Fibroblast of skin of back (primary cell): ENCODE measurements around the gene EDEM3.
"Not testable (repeated sequence)": the region's sequence is repeated elsewhere in the genome, so short reads cannot be mapped to it uniquely, and the experiment has no call there.

Experiments
- DNase-seq: peaks from one replicate; pipeline ENCODE4 v3.0.0-alpha.2; 2013

The EDEM3 gene

DNA sequence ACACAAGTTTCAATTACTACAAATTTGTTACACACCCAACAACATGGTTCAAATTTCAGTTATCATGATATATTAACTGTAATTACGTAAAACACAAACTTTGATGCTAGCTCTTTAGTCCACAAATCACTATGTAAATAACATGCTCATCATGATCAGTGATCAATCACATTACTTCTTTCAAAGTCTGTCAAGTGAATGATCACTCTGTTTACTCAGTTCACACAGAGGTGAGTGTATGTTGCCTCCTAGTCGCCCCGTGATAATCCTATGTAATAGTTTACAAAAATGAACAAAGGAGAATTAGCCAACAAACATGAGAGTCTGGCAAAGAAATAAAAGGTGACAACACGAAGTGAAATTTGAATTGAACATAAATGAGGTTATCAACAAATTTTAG, 14.3 kb downstream of the EDEM3 start:
- DNase-seq, result no peak

DNA sequence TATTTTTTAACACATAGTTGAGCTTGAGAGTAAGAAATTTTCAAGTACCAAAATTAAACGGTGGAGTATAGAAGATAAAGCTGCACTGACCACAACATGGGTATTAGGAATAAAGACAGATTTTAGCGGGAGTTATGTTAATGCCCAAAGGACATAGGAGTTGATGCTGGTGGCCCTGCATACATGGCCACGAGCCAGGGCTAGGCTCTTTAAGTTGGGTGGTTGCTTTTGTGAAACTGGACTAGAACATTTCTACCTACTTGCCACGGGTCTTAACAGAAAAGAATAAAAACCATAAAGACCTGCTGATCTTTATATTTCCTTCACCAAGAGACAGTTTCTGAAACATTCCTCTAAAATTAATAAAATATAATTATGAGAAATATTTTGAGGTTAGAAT, 14.9 kb downstream of the EDEM3 start:
- no peak for DNase-seq

DNA sequence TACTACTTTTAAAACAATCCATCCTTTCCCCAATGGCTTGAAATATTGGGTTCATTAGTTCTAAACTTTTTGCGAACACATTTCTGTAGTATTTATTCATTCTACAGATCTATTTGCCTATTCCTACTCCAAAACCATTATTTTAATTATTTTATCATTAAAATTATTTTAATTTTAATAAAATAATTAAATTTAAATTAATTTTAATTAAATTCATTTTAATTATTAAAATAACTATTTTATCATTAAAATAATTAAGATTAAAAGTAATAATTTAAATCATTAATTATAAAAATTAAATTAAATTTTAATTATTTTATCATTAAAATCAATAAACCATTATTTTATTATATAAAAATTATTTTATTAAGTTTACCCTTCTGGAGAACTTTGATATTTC, 15.6 kb downstream of the EDEM3 start:
- DNase-seq, result no peak

DNA sequence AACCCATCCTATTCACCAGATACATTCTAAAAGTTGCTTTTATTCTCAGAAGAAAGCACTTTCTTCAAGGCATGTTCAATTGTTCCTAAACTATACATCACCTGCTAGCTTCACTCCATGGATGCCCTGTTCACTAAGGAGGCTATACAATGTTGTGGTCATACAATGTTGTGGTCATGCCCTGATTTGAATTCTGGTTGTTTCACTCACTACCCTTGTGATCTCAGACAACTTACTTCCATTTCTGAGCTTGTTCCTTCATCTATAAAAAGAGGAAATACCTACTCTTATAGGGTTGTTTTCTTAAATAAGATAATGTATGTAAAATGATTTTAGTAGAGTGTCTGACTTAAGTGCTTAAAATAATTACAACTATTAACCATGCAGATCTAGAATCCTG, 19.7 kb downstream of the EDEM3 start:
- DNase-seq, result no peak

DNA sequence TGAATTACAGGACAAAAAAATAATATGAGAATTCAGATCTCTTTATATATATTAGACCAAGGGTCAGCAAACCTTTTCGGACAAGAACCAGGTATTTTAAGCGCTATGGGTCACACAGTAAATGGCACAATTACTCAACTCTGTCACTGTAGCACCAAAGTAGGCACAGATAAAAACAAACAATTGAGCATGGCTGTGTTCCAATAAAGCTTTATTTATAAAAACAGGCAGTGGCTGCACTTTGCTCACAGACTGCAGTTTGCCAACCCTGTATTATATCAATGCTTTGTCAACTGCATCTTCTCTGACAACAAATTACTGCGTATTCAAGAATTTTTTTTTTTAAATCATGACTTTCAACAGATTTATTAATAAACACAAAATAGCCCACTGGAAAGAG, 29.8 kb downstream of the EDEM3 start:
- DNase-seq, result no peak

DNA sequence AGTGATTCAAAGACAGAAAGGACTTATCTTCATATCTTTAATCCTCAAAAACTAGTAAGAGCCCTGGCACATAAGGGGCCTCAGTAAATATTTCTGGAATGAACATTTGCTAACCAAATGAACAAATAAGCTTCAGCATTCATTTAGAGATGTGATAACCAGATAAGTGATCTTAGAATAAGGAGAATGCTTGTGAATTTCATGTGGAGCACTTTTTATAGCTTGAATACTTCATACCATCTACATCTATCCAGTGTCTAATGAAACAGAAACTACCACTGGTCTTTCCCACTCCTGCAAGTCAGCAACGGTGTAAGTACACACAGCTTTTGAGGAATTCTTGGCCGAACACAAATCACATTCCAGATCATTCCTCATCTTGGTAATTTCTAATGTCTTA, 38.5 kb downstream of the EDEM3 start:
- no peak for DNase-seq

DNA sequence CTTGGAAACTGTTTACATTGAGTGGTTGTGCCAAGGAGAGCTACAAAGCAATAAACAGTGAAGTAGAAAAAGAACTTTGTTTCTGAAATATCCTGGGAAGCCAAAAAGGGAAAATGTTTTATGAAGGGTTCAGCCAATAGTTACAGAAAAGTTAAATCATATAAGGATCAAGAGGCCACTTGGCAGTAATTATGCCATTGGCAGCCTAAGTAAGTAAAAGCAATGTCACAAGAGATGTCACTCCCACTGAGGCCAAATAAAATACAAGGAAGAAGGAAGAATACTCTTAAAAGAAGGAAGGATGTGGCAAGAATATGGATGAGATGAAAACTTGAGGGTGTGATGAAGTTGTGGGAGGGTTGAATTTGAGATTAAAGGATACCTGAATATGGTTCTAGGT, 45.2 kb downstream of the EDEM3 start:
- no peak for DNase-seq

DNA sequence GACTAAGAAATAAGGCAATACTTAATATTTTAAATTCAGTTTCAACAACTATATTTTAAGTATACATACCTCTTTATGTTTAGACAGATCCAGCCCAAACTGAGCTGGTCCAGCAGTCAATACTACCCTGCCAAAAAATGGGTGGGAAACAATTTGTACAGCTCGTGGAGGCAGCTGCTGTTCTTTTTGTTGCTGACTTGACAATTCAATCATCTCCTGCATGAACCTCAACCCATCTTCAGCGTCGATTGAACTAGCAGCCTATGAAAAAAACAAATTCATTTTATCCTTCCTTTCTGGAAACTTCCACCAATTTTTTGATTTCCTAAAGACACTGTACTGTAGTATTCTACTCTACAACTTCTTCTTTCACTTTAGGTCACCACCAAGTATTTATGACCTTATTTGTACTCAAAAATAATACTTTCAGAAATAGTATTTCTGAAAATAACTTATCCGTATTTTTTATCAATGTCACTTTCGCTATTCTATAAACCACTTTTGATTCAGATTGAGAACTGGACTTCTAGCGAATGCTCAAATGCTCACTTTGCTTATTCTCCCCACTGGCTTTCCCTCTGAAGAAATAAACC, 46.5 kb downstream of the EDEM3 start:
- DNase-seq, result no peak

DNA sequence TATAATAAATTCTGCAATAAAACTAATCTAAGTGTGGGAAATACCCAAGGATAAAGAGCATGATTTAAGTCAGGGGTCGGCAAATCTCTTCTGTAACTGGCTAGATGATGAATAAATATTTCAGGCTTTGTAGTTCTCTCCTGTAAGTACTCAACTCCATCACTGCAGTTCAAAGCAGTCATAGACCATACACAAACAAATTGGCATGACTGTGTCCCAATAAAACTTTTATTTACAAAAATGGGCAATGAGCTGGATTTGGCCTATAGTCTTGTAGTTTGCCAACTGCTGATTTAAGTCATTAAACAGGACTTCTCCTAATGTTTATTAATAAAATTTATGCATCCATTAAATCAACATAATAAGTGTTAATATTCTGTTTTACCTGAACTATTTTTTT, 49.4 kb downstream of the EDEM3 start:
- DNase-seq, result no peak

DNA sequence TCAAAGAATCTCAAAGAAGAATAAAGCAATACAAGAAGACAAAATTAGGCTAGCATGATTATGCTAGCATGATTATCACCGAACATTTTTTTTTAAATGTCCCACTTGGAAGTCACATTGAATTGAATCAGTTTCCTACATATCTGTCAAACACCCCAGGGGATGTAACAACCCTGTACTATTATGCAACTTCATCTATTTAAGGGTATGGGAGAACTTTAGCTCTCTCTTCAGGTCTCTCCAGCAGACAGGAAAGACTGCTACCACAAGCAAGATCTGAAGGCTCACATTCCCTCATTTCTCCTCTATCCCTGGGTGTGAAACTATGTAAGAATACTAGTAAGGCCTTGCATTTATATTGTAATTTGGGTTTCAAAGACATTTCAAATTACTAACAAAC, 52.8 kb downstream of the EDEM3 start:
- no peak for DNase-seq

DNA sequence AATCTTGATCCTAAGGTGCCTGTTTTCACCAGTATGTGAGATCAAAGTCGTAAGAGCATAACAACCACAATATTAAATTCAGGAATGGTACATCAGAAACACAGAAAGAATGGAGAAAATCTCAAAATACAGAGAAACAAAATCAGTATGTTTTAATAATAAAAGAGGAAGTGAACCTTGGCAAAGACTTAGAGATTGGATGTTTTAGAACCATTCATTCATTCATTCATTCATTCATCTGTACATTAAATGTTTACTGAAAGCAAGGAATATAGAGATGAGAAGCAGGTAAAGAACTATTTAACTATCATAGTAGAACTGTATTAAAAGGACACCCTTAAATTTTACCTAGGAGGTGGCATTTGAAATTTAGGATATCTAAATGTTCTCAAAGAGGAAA, 55.7 kb downstream of the EDEM3 start:
- no peak for DNase-seq

DNA sequence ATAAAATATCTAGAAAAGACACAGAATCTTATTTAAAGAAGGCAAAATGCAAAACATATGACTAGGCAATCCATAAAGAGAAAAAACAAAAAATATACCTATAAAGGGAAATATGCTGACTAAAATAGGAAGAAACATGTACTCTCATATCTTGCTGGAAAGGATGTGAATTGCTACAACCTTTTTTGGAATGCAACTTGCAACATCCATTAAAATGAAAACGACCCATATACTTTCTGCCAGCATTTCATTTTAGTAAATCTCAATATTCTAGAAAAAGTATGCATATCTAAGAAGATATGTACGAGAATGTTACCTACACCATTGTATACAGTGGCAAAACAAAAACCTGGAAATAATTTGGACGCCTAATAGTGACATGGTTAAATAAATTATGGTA, 56.6 kb downstream of the EDEM3 start:
- DNase-seq, result no peak

DNA sequence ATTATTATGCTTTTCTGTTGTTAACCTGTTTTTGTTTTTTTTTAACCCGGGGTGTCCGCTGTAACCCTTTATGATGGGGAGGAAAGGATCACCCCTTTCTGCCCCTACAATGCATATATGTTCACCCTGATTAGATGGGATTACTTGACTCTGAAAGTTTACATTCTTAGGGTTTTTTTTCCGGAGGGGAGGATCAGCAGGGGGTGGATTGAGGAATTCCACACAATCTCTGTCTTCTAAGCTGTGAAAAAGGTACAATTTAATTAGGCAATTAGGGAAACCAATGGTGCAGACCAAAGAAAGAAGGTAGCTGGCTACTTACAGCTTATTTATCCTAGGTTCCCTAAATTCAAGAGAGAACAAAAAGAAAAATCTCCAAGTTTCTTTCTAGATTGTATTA, 58.3 kb downstream of the EDEM3 start:
- no peak for DNase-seq

DNA sequence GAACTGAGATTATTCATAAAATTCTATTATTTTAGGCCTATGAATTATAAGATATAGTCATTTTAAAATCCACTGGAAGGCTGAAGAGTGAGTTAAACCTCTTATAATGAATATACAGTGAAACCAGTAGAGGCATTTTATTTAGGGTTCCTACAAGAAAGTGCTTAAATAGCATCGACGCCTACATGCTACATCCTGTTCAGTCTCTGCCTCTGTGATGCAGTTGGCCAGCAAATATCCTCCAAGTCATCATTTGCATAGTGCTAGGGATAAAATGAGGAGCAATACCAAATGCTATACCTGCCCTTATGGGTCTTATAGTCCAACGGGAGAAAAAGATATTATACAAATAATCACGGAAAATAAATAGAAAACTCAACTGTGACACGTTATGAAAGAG, 59.6 kb downstream of the EDEM3 start:
- DNase-seq, result no peak

DNA sequence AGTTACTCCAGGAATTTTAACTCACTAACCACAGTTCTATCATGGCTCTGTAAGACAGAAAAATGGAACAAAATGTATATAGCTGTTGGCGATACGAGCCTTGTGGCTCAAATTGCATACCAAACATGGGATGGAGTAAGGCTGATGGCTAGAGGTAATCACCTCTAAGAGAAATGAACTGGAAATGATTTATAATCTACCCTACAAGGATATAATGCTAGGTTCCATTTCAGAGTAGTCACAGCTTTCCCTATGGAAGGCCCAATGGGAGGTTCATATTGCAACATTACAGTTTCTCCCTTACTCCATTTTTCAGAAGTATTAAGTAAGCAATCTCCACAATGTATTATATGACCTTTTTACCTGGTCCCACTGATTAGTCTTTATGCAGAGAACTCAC, 61.6 kb downstream of the EDEM3 start:
- no peak for DNase-seq

DNA sequence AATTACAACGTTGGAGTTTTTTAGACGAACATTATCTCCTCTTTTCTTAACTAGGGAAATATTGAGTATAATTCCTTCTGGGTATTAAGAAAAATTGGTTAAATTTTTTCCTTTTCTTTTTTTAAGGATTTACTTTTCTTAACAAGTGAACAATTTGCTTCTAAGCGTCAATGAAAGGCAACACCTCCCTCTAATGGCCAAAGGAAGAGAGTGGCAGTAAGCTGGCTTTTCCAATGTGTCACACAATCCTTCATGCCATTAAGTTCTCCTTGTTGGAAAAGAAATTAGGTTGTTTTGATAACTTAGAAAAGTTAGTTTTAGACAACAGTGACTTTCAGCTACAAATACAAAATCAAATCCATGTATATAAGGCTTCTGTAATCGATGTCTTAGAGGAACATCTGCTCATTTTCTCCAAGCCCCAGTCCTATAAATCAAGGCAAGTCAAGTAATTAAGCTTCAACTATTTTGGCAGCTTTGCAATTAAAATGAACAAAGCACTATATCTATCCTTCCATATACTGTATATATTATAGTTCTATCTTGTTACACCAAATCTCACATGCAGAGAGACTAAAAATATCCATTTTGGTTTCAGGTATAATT, 62.8 kb downstream of the EDEM3 start:
- peak; percentile 64 for DNase-seq

DNA sequence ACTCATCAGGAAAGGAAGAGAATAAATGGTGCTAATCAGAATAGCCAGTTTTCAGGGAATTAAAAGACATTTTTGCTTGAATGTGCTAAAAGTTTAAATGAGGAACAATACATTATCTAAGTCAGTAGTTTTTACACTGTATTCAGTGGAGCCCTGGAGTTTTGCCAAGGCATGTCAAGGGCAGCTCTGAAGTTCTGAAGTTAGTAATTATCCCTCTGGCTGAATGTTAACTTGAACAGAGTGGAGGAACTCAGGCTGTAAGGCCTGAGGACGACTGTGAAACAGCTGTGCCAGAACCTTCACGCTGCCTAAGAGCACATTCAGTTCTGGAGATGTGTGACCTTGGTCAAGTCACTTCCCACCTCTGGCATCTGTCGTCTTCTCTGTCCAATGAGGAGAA, 68.1 kb downstream of the EDEM3 start:
- no peak for DNase-seq

DNA sequence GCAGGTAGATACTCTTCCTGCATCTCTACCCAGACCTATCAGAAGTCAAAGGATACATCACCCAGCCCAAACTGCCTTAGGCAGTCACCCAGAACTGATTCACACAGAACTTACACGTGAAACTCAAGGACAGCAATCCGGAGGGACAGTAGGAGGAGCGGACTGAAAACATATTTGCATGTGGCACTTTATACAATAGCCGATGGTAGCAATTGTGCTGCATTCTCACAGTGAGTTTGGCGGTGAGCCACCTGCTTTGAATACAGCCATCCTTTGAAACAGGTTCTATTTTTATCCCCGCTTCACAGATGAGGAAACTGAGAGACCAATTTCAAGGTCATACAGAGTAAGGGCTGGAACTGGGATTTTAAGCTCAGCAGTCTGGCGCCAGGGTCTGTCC, 69.5 kb downstream of the EDEM3 start:
- no peak for DNase-seq

DNA sequence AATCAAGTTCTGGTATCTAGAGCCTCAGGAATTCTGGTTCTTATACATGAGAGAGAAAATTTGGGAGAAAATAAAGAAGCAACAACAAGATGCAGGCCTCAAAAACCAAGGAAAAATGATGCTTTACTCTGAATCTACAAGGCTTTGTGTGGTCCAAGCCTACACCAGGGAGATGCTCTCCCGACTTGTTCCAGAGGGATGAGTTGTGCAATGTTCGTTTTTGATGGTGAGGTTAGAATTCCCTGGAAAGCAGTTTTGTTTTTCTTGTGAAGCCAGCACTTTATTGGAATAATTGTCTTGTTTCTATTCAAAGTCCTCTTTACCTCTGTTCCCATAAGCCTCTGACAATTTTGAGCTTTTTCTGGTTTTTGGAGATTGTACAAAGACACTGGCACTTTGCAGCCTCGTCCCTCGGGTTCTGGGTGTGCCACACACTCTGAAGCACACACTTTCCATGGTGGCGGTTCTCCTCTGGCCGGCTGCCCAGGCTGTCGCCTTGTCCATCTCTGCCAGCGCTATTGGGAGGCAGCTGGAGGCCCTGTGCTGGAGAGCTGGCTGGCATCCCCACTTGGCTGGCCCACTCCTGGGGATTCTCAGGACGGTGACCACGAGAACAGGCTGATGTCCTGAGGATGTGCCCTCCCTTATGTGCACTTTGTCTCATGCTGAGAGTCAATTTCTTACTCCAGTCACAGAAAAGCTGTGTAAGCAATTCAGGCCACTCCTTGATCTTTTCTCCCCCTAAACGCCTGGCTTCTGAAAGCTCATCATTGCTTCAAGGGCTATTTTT, 70.2 kb downstream of the EDEM3 start:
- no peak for DNase-seq

DNA sequence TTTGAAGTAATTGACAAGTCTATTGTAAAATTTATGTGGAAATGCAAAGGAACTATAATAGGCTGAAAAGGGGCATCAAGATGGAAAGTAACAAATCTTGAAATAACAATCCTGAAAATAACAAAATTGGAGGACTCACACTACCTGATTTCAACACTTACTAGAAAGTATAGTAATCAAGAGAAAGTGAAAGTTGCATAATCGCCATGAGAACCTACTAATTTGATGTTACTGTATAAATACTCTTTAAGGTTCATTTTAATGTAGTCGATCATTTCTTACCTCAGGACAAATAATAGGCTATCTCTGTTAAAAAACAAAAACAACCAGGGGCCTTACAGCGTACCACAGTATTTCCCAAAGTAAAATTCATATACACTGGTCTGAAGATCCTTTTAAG, 71.7 kb downstream of the EDEM3 start:
- DNase-seq, result no peak

DNA sequence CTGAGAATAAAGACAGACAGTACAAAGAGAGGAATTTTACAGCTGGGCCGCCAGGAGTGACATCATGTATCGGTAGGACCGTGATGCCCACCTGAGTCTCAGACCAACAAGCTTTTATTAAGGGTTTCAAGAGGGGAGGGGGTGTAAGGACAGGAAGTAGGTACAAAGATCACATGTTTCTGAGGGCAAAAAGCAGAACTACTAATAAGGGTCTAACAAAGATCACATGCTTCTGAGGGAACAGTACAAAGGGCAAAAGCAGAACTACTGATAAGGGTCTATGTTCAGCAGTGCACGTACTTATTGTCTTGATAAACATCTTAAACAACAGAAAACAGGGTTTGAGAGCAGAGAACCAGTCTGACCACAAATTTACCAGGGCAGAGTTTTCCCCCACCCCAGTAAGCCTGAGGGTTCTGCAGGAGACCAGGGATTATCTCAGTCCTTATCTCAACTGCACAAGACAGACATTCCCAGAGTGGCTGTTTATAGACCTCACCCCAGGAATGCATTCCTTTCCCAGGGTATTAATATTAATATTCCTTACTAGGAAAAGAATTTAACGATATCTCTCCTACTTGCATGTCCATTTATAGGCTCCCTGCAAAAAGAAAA, 73.9 kb downstream of the EDEM3 start:
- DNase-seq, result not testable (repeated sequence)

DNA sequence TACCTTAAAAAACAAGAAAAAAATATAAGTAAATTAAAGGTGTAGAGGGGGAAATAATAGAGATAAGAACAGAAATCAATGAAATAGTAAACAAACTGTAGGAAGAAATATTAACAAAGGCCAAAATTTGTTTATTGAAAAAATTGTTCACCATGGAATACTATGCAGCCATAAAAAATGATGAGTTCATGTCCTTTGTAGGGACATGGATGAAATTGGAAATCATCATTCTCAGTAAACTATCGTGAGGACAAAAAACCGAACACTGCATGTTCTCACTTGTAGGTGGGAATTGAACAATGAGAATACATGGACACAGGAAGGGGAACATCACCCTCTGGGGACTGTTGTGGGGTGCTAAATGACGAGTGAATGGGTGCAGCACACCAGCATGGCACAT, 75.2 kb downstream of the EDEM3 start:
- not testable (repeated sequence) for DNase-seq

DNA sequence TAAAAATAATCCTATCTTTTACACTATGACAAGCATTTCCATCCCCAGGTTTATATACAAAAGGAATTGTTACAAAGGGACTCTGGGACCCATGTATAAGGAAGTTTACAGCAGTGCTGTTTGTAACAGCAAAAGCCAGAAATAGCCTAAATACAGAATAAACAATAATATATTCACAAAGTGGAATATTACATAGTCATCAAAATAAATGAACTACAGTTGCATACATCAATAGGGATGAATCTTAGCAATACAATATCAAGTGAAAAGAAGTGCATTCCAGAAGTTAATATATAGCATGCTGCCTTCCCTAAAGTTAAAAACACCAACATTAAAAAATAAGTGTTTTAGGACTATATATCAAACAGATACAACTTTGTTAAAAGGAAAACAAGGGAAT, 77.3 kb downstream of the EDEM3 start:
- DNase-seq, result no peak

DNA sequence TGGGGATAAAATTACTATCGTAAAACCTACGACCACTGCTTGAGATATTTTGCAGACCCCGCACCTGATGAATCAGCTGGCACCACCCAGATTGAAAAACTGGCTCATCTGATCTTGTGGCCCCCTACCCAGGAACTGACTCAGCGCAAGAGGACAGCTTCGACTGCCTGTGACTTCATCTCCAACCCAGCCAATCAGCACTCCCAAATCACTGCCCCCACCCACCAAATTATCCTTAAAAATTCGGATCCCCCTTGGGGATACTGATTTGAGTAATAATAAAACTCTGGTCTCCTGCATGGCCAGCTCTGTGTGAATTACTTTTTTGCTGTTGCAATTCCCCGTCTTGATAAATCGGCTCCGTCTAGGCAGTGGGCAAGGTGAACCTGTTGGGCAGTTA, 81.4 kb downstream of the EDEM3 start:
- no peak for DNase-seq
